ENCODE measurements around the gene ACOT13.

DNA sequence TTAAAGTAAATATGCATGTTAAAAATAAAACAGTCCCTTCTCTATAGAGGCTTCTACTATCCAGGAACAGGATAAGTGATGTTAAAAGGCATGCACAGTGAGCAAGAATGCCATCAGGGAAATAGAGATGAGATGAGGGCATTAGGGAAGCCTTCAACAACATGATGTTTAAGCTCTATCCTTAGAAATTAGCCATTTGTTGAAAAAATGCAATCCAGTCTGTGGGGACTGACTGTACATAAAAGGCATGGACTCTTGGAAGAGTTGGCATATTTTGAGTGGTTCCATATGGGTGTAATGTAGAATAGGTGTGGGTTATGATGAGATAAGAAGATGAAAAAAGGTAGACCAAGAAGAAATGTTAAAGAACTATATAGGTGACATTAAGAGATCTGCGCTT lies 26.7 kb upstream of the ACOT13 start:
- TF ChIP-seq, protein P1, sequence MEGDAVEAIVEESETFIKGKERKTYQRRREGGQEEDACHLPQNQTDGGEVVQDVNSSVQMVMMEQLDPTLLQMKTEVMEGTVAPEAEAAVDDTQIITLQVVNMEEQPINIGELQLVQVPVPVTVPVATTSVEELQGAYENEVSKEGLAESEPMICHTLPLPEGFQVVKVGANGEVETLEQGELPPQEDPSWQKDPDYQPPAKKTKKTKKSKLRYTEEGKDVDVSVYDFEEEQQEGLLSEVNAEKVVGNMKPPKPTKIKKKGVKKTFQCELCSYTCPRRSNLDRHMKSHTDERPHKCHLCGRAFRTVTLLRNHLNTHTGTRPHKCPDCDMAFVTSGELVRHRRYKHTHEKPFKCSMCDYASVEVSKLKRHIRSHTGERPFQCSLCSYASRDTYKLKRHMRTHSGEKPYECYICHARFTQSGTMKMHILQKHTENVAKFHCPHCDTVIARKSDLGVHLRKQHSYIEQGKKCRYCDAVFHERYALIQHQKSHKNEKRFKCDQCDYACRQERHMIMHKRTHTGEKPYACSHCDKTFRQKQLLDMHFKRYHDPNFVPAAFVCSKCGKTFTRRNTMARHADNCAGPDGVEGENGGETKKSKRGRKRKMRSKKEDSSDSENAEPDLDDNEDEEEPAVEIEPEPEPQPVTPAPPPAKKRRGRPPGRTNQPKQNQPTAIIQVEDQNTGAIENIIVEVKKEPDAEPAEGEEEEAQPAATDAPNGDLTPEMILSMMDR (IDR thresholded peaks at IDR 0.05), result no peak
- no peak for TF ChIP-seq EZH2 (IDR thresholded peaks at IDR 0.05; ENCODE audit: borderline replicate concordance, insufficient read depth, low read depth, low read length, poor library complexity, severe bottlenecking)
